Common myeloid progenitor, CD34-positive (primary cell): ENCODE data around the gene EFL1.
"Not testable (repeated sequence)": the region's sequence is repeated elsewhere in the genome, so short reads cannot be mapped to it uniquely, and the experiment has no call there.

Experiments
- CTCF ChIA-PET: fragments of 350-600 bp; sonication (Branson Sonifier 250); formaldehyde crosslinking; loops from one replicate; lab custom pipeline; 2021; ENCODE audit warnings: antibody characterized with exemption; lab: Charles Lee
- POLR2A ChIA-PET: fragments of 350-600 bp; sonication (Branson Sonifier 250); formaldehyde crosslinking; loops from one replicate; lab custom pipeline; 2021; ENCODE audit warnings: antibody characterized with exemption; lab: Charles Lee
- DNase-seq, 3 donors: peaks; one replicate each; pipeline versions ENCODE4 v3.0.0 to v3.0.0-alpha.2; 2013
- H3K27ac ChIP-seq, 2 experiments: 1 replicate in 1 of 2; 2 replicates in 1 of 2; pipeline ENCODE4 v1.7.0; 2013; ENCODE audit warnings: inconsistent platforms in 2 of 2, low read length in 2 of 2, mild to moderate bottlenecking in 2 of 2, low read depth in 1 of 2, moderate library complexity in 1 of 2; ENCODE audit not compliant: severe bottlenecking in 2 of 2, insufficient read depth in 1 of 2, poor library complexity in 1 of 2
- H3K27me3 ChIP-seq, 5 experiments: replicated peaks in 2 of 5; 1 replicate in 3 of 5; 2 replicates in 2 of 5; pipeline versions ENCODE4 v1.6.1 to v1.7.0; 2013; ENCODE audit warnings: low read length in 4 of 5, mild to moderate bottlenecking in 2 of 5, moderate library complexity in 2 of 5, inconsistent platforms in 1 of 5; ENCODE audit not compliant: insufficient read depth in 5 of 5, control insufficient read depth in 4 of 5
- H3K36me3 ChIP-seq, 4 experiments: 1 replicate in 2 of 4; 2 replicates in 2 of 4; pipeline versions ENCODE4 v1.6.1 to v1.7.0; 2013; ENCODE audit warnings: low read length in 3 of 4, control low read depth in 1 of 4, mild to moderate bottlenecking in 1 of 4; ENCODE audit not compliant: control insufficient read depth in 4 of 4, insufficient read depth in 4 of 4
- H3K4me1 ChIP-seq, 4 experiments: 1 replicate in 3 of 4; 2 replicates in 1 of 4; pipeline versions ENCODE4 v1.6.1 to v1.7.1; 2013; ENCODE audit warnings: low read length in 3 of 4, mild to moderate bottlenecking in 3 of 4, control low read depth in 1 of 4, inconsistent platforms in 1 of 4, moderate library complexity in 1 of 4; ENCODE audit not compliant: control insufficient read depth in 4 of 4, insufficient read depth in 4 of 4; ENCODE audit errors: control extremely low read depth in 1 of 4
- H3K4me3 ChIP-seq, 7 experiments: 1 replicate in 4 of 7; 2 replicates in 3 of 7; pipeline versions ENCODE4 v1.5.1 to v1.7.0; 2013; ENCODE audit warnings: mild to moderate bottlenecking in 7 of 7, low read length in 6 of 7, moderate library complexity in 6 of 7, inconsistent platforms in 2 of 7, low read depth in 2 of 7, control low read depth in 1 of 7; ENCODE audit not compliant: insufficient read depth in 4 of 7, control insufficient read depth in 1 of 7; ENCODE audit errors: extremely low read depth in 1 of 7
- H3K9me3 ChIP-seq, 5 experiments: 1 replicate in 4 of 5; 2 replicates in 1 of 5; pipeline versions ENCODE4 v1.6.1 to v1.7.1; 2013; ENCODE audit warnings: low read length in 4 of 5, mild to moderate bottlenecking in 2 of 5, inconsistent platforms in 1 of 5, low read depth in 1 of 5, moderate library complexity in 1 of 5; ENCODE audit not compliant: control insufficient read depth in 4 of 5, insufficient read depth in 2 of 5; ENCODE audit errors: control extremely low read depth in 1 of 5
- WGBS: methylation state at CpG from one replicate; pipeline ENCODE4 v1.1.5; 2013; ENCODE audit not compliant: insufficient coverage; 5-methylcytosine and 5-hydroxymethylcytosine counted together

Gene EFL1

GRCh38 chr15:82204575-82204974, 58.0 kb downstream of the EFL1 start:
- H3K4me1 ChIP-seq, H3K9me3 ChIP-seq, H3K27me3 ChIP-seq, DNase-seq, H3K4me3 ChIP-seq, CTCF ChIA-PET, H3K36me3 ChIP-seq, H3K27ac ChIP-seq, POLR2A ChIA-PET: not testable (repeated sequence)
- WGBS: no CpG with 5 or more reads among the region's 2 CpGs

GRCh38 chr15:82197733-82198594, 64.6 kb downstream of the EFL1 start:
- Histone ChIP-seq H3K4me1 (no peaks in the 10 kb centered on the region), H3K36me3 (no peaks in the 10 kb centered on the region), H3K27ac (no peak overlapping the region), H3K27me3 (no peaks in the 10 kb centered on the region), H3K9me3 (no peaks in the 10 kb centered on the region), H3K4me3 (no peak overlapping the region)
- 53% methylated on average over 6 of the region's 8 CpGs for WGBS
- peak; percentile 66 to 85 (median 80) for DNase-seq
- CTCF ChIA-PET: interaction anchor here (0.6 to 1.2 kb wide), 10 partner anchors 9 to 787 kb away, joined by 3 to 7 read pairs (median 4); no protein-coding TSS in a partner anchor
- POLR2A ChIA-PET: interaction anchor here (0.6 kb wide), 1 partner anchor 10 kb away, joined by 3 read pairs; no protein-coding TSS in a partner anchor

- H3K4me3 ChIP-seq: no peak overlapping the region
- WGBS: no CpG with 5 or more reads among the region's 2 CpGs
- ChIA-PET POLR2A (no interaction called here), CTCF (interaction anchor here (0.9 to 5.1 kb wide), 14 partner anchors 9 to 795 kb away, joined by 3 to 39 read pairs (median 3); no protein-coding TSS in a partner anchor)
- H3K4me1 ChIP-seq: no peaks in the 10 kb centered on the region
- H3K27me3 ChIP-seq: no peaks in the 10 kb centered on the region
- no peak overlapping the region for H3K27ac ChIP-seq
- no peak for DNase-seq
- H3K36me3 ChIP-seq: no peaks in the 10 kb centered on the region
- H3K9me3 ChIP-seq: no peaks in the 10 kb centered on the region
Observed at GRCh38 chr15:82196353-82196752, 66.2 kb downstream of the EFL1 start.

GRCh38 chr15:82195818-82196217, 66.7 kb downstream of the EFL1 start:
- H3K9me3 ChIP-seq, H3K36me3 ChIP-seq, H3K27ac ChIP-seq, POLR2A ChIA-PET, DNase-seq, H3K4me3 ChIP-seq, H3K27me3 ChIP-seq, H3K4me1 ChIP-seq: not testable (repeated sequence)
- 93% methylated on average over 6 of the region's 7 CpGs for WGBS
- CTCF ChIA-PET: interaction anchor here (0.9 to 5.1 kb wide), 13 partner anchors 9 to 795 kb away, joined by 3 to 39 read pairs (median 3); no protein-coding TSS in a partner anchor

- H3K4me1 ChIP-seq, H3K27ac ChIP-seq, H3K4me3 ChIP-seq, DNase-seq, H3K27me3 ChIP-seq, H3K9me3 ChIP-seq, POLR2A ChIA-PET, H3K36me3 ChIP-seq: not testable (repeated sequence)
- CTCF ChIA-PET: interaction anchor here (1.8 to 5.1 kb wide), 2 partner anchors 7 to 85 kb away, joined by 5 to 39 read pairs; no protein-coding TSS in a partner anchor
- no CpG with 5 or more reads among the region's 6 CpGs for WGBS
Observed at GRCh38 chr15:82194488-82194887, 68.0 kb downstream of the EFL1 start.

- H3K4me3 ChIP-seq, DNase-seq, H3K9me3 ChIP-seq, H3K36me3 ChIP-seq, H3K27ac ChIP-seq, POLR2A ChIA-PET, H3K27me3 ChIP-seq, H3K4me1 ChIP-seq: not testable (repeated sequence)
- WGBS: no CpG with 5 or more reads among the region's 1 CpG
- CTCF ChIA-PET: interaction anchor here (1.0 to 5.1 kb wide), 2 partner anchors 84 to 781 kb away, joined by 3 to 39 read pairs; no protein-coding TSS in a partner anchor
Observed at GRCh38 chr15:82193435-82193834, 69.1 kb downstream of the EFL1 start.

GRCh38 chr15:82192394-82192793, 70.1 kb downstream of the EFL1 start:
- H3K9me3 ChIP-seq, H3K27ac ChIP-seq, H3K36me3 ChIP-seq, H3K4me3 ChIP-seq, H3K4me1 ChIP-seq, DNase-seq, POLR2A ChIA-PET, H3K27me3 ChIP-seq: not testable (repeated sequence)
- no CpG with 5 or more reads among the region's 4 CpGs for WGBS
- CTCF ChIA-PET: interaction anchor here (0.5 to 5.1 kb wide), 4 partner anchors 83 to 780 kb away, joined by 3 to 39 read pairs (median 3); no protein-coding TSS in a partner anchor
